PFSK-1 (cell line): ENCODE data around the gene TRPM2.

Source experiments
- FOXP2 ChIP-seq: optimal IDR thresholded peaks from 2 replicates; pipeline ENCODE3; 2011; ENCODE audit warnings: borderline replicate concordance, control low read depth, inconsistent platforms; ENCODE audit not compliant: insufficient read depth; ENCODE audit errors: extremely low read length, extremely low read depth
- POLR2AphosphoS5 ChIP-seq: IDR thresholded peaks from 2 replicates; pipeline ENCODE4 v1.6.1; 2012; ENCODE audit warnings: low read depth, mild to moderate bottlenecking, control low read depth, low read length, moderate library complexity
- REST ChIP-seq, 2 experiments: IDR thresholded peaks; 2 replicates each; pipeline versions ENCODE4 v1.6.1 to v1.8.0; 2011 to 2012; ENCODE audit warnings: low read depth in 2 of 2, low read length in 2 of 2, control low read depth in 1 of 2, inconsistent platforms in 1 of 2, mild to moderate bottlenecking in 1 of 2, moderate library complexity in 1 of 2; ENCODE audit not compliant: insufficient read depth in 1 of 2
- SIN3A ChIP-seq: IDR thresholded peaks from 2 replicates; pipeline ENCODE4 v1.6.1; 2012; ENCODE audit warnings: mild to moderate bottlenecking, low read length, moderate library complexity, borderline replicate concordance; ENCODE audit not compliant: insufficient read depth
- TAF1 ChIP-seq: IDR thresholded peaks from 2 replicates; pipeline ENCODE4 v1.6.1; 2012; ENCODE audit warnings: low read length, control low read depth, borderline replicate concordance; ENCODE audit not compliant: insufficient read depth

Gene TRPM2

GRCh38 chr21:44434568-44434925 lies 81.1 kb downstream of the TRPM2 start:
- TF ChIP-seq POLR2AphosphoS5 (no peak), TAF1 (no peak), REST (IDR thresholded peaks at IDR 0.05; ENCODE audit: insufficient read depth in 1 of 2, low read depth in 2 of 2, low read length in 2 of 2) (no peak), SIN3A (no peak), FOXP2 (no peak)

DNA sequence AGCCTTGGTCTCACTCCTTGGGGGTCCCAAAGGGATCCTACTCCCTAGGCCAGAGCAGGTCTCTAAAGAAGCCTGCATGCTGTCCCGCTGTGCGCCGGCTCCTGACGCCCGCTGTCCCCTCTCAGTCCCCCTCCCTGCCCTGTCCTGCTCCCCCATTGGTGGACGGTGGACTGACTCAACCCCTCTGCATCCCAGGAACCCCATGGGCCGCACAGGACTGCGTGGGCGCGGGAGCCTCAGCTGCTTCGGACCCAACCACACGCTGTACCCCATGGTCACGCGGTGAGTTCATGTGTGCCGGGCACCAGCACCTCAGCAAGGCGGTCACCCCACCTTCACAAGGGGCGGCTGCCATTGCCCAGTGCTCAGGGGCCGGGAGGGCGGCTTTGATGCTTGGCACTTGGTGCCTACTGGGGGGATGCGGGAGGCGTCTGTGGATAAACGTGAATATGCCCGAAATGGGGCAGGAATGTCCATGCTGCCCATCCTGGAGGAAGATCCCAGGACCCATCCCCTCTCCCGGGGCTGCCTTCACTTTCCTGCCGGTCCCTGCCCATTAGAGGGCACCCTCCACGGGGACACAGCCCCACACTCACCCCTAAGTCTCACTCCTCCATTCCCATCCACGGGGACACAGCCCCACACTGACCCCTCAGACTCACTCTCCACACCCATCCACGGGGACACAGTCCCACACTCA lies 81.7 kb downstream of the TRPM2 start:
- TF ChIP-seq SIN3A (no peak), POLR2AphosphoS5 (no peak), TAF1 (no peak), REST (IDR thresholded peaks at IDR 0.05; ENCODE audit: insufficient read depth in 1 of 2, low read depth in 2 of 2, low read length in 2 of 2) (no peak), FOXP2 (no peak)

GRCh38 chr21:44436111-44436611 lies 82.7 kb downstream of the TRPM2 start:
- TF ChIP-seq TAF1 (no peak), REST (IDR thresholded peaks at IDR 0.05; ENCODE audit: insufficient read depth in 1 of 2, low read depth in 2 of 2, low read length in 2 of 2) (no peak), POLR2AphosphoS5 (no peak), SIN3A (no peak), FOXP2 (no peak)

DNA sequence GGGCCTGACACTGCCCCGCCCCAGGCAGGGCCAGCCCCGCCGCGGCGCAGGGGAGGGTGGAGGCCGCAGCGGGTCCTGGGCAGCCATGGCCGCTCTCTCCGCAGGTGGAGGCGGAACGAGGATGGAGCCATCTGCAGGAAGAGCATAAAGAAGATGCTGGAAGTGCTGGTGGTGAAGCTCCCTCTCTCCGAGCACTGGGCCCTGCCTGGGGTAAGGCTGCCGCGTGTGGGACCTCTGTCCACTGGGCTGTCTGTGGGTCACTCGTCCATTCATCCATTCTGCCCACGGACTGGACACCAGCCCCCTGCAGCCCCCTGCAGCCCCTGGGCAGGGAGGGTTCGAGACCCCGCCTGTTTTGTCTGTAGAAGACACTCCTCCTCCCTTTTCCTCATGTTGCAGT lies 83.5 kb downstream of the TRPM2 start:
- TF ChIP-seq POLR2AphosphoS5 (no peak), TAF1 (no peak), SIN3A (no peak), REST (IDR thresholded peaks at IDR 0.05; ENCODE audit: insufficient read depth in 1 of 2, low read depth in 2 of 2, low read length in 2 of 2) (no peak), FOXP2 (no peak)

GRCh38 chr21:44437371-44437695 lies 83.9 kb downstream of the TRPM2 start:
- TF ChIP-seq POLR2AphosphoS5 = no peak
- TF ChIP-seq FOXP2 = no peak
- TF ChIP-seq SIN3A = no peak
- no peak for TF ChIP-seq REST (IDR thresholded peaks at IDR 0.05; ENCODE audit: insufficient read depth in 1 of 2, low read depth in 2 of 2, low read length in 2 of 2)
- no peak for TF ChIP-seq TAF1
